Measurements from ENCODE around the gene TRMT11. TPM values are rescaled to one million over a fixed set of nuclear protein-coding genes. Genes with fewer than 3 reads are reported as not detected.

The TRMT11 gene
- total and polyA plus RNA-seq, 2 of the 13 experiments (the other 11 are each of a cell fraction or from before 2014, with no cell fraction given), result 42.2 to 81.9 TPM

- TF ChIP-seq PRDM15 (CRISPR knock-in tag; IDR thresholded peaks at IDR 0.05) (no peak), MNT (IDR thresholded peaks at IDR 0.05) (no peak), SP140L (CRISPR knock-in tag; IDR thresholded peaks at IDR 0.05; ENCODE audit: borderline replicate concordance) (peak; percentile 50; the same call in 1 of the 2 replicates), ZNF850 (CRISPR knock-in tag; conservative IDR thresholded peaks at IDR 0.05) (0 out of 2 replicates have a peak, but pooled peaks have one; percentile 20), ZBTB26 (CRISPR knock-in tag; IDR thresholded peaks at IDR 0.05; ENCODE audit: borderline replicate concordance) (no peak), ARHGAP35 (CRISPR knock-in tag; IDR thresholded peaks at IDR 0.05; ENCODE audit: borderline replicate concordance) (peak; percentile 64; the same call in 1 of the 2 replicates), XRCC5 (optimal IDR thresholded peaks at IDR 0.05; ENCODE audit: low read length) (peak; percentile 45), RERE (CRISPR knock-in tag; IDR thresholded peaks at IDR 0.05; ENCODE audit: low read depth) (no peak), ZFX (CRISPR knock-in tag; IDR thresholded peaks at IDR 0.05; ENCODE audit: low read depth) (peak; percentile 68), GPN1 (CRISPR knock-in tag; IDR thresholded peaks at IDR 0.05; ENCODE audit: borderline replicate concordance) (no peak), ZSCAN20 (CRISPR knock-in tag; IDR thresholded peaks at IDR 0.05; ENCODE audit: borderline replicate concordance) (no peak), ZXDC (CRISPR knock-in tag; IDR thresholded peaks at IDR 0.05) (peak; percentile 95; the same call in 1 of the 2 replicates), ZNF879 (CRISPR knock-in tag; IDR thresholded peaks at IDR 0.05) (no peak)
Measured at GRCh38 chr6:125986301-125987025, at the start of gene TRMT11 (continued).

Data from HepG2 (cell line).